ENCODE data around the gene SH3BP1. TPM values are rescaled to one million over a fixed set of nuclear protein-coding genes. Genes with fewer than 3 reads are reported as not detected.

The SH3BP1 gene
- total and polyA plus RNA-seq, 2 donors from 2014 or later, result 2.2 to 12.8 TPM

DNA sequence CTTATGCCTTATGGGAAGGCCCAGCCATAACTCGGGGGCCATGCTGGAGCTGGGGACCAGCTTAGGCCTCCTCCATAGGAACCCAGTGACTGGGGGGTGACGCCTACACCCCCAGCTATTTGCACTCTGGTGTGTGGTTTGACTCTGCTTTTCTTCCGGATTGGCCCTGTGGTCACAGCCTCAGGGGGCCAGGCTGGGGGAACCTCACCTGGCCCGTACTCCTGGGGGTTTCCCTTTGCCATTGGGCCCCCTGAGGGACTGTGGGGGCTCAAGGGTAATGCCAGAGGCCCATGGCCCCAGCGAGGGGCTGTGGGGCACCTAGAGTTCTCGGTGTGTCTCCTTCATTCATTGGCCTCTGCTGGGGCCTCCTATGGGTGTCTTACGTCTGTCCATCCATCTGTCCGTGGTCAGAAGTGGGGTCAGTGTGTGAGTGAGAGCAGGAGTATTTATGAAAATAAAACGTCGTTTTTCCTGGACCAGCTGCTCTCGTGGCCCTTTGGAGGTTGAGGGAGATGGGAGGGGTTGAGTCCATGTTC, 6.3 kb upstream of the SH3BP1 start:
- Histone ChIP-seq H3K27ac (ENCODE audit: low read depth in 2 of 2, low read length in 2 of 2) (peak overlapping the region; percentile 16 to 73), H3K4me3 (ENCODE audit: low read length in 3 of 3) (no peak overlapping the region), H3K4me1 (ENCODE audit: control insufficient read depth in 2 of 3, insufficient read depth in 2 of 3, low read depth in 1 of 3, low read length in 3 of 3) (peaks cover 5 to 21% (median 12%) of the 10 kb centered on the region in 3 donors), H3K9ac (ENCODE audit: low read length in 3 of 3) (no peak overlapping the region), H3K9me3 (ENCODE audit: control insufficient read depth in 2 of 3, insufficient read depth in 1 of 3, low read length in 3 of 3) (no peaks in the 10 kb centered on the region), H3K27me3 (ENCODE audit: control insufficient read depth, insufficient read depth, low read length) (no peaks in the 10 kb centered on the region), H3K36me3 (ENCODE audit: control insufficient read depth in 2 of 3, insufficient read depth in 3 of 3, low read length in 3 of 3) (peaks cover 0 to 6% (median 0%) of the 10 kb centered on the region in 3 donors)
- DNase-seq (no peak), FAIRE-seq (no peak)
- intact Hi-C loops (cut with DNase I), result no loop called here
- TF ChIP-seq, protein P1, sequence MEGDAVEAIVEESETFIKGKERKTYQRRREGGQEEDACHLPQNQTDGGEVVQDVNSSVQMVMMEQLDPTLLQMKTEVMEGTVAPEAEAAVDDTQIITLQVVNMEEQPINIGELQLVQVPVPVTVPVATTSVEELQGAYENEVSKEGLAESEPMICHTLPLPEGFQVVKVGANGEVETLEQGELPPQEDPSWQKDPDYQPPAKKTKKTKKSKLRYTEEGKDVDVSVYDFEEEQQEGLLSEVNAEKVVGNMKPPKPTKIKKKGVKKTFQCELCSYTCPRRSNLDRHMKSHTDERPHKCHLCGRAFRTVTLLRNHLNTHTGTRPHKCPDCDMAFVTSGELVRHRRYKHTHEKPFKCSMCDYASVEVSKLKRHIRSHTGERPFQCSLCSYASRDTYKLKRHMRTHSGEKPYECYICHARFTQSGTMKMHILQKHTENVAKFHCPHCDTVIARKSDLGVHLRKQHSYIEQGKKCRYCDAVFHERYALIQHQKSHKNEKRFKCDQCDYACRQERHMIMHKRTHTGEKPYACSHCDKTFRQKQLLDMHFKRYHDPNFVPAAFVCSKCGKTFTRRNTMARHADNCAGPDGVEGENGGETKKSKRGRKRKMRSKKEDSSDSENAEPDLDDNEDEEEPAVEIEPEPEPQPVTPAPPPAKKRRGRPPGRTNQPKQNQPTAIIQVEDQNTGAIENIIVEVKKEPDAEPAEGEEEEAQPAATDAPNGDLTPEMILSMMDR (IDR thresholded peaks at IDR 0.05; ENCODE audit: borderline replicate concordance, extremely low read depth, insufficient read depth), result no peak

- Histone ChIP-seq H3K36me3 (ENCODE audit: control insufficient read depth in 2 of 3, insufficient read depth in 3 of 3, low read length in 3 of 3) (no peaks in the 10 kb centered on the region), H3K9ac (ENCODE audit: low read length in 3 of 3) (no peak overlapping the region), H3K4me1 (ENCODE audit: control insufficient read depth in 2 of 3, insufficient read depth in 2 of 3, low read depth in 1 of 3, low read length in 3 of 3) (peaks cover 5 to 25% (median 12%) of the 10 kb centered on the region in 3 donors), H3K4me3 (ENCODE audit: low read length in 3 of 3) (peak overlapping the region in 1 of 3 donors; percentile 9), H3K27me3 (ENCODE audit: control insufficient read depth, insufficient read depth, low read length) (no peaks in the 10 kb centered on the region), H3K27ac (ENCODE audit: low read depth in 2 of 2, low read length in 2 of 2) (peak overlapping the region; percentile 43 to 73), H3K9me3 (ENCODE audit: control insufficient read depth in 2 of 3, insufficient read depth in 1 of 3, low read length in 3 of 3) (no peaks in the 10 kb centered on the region)
- no peak for FAIRE-seq
- TF ChIP-seq, protein P1 (IDR thresholded peaks at IDR 0.05; ENCODE audit: borderline replicate concordance, extremely low read depth, insufficient read depth), result no peak
- DNase-seq, result peak; percentile 97 to 98 (median 98)
- intact Hi-C loops (cut with DNase I), result no loop called here
Measured at GRCh38 chr22:37633625-37634416, 5.6 kb upstream of the SH3BP1 start.

GRCh38 chr22:37634417-37634924, 5.0 kb upstream of the SH3BP1 start:
- no peak for FAIRE-seq
- H3K9ac ChIP-seq (ENCODE audit: low read length in 3 of 3), result no peak overlapping the region
- peaks cover 5 to 27% (median 12%) of the 10 kb centered on the region in 3 donors for H3K4me1 ChIP-seq (ENCODE audit: control insufficient read depth in 2 of 3, insufficient read depth in 2 of 3, low read depth in 1 of 3, low read length in 3 of 3)

More at GRCh38 chr22:37634417-37634924, 5.0 kb upstream of the SH3BP1 start:
- Histone ChIP-seq H3K27me3 (ENCODE audit: control insufficient read depth, insufficient read depth, low read length) (no peaks in the 10 kb centered on the region), H3K27ac (ENCODE audit: low read depth in 2 of 2, low read length in 2 of 2) (peak overlapping the region in 1 of 2 donors; percentile 43), H3K36me3 (ENCODE audit: control insufficient read depth in 2 of 3, insufficient read depth in 3 of 3, low read length in 3 of 3) (no peaks in the 10 kb centered on the region), H3K4me3 (ENCODE audit: low read length in 3 of 3) (peak overlapping the region in 1 of 3 donors; percentile 9), H3K9me3 (ENCODE audit: control insufficient read depth in 2 of 3, insufficient read depth in 1 of 3, low read length in 3 of 3) (no peaks in the 10 kb centered on the region)
- intact Hi-C loops (cut with DNase I), result no loop called here
- DNase-seq, result peak in 2 of 5 donors; percentile 26 to 60
- TF ChIP-seq, protein P1 (IDR thresholded peaks at IDR 0.05; ENCODE audit: borderline replicate concordance, extremely low read depth, insufficient read depth), result peak; percentile 2
